Lung (tissue), 12 donors: ENCODE results near the gene TMEM178B. TPM values are rescaled to one million over a fixed set of nuclear protein-coding genes. Genes with fewer than 3 reads are reported as not detected.

ENCODE experiments used
- ATAC-seq: fragments of 200-7000 bp; cut with Tn5 transposase; one replicate; pipeline ENCODE4 v1.9.1; 2020; ENCODE audit warnings: moderate number of reproducible peaks; ENCODE audit not compliant: insufficient read depth, low FRiP score
- DNase-seq, 3 donors: peaks; one replicate each; pipeline ENCODE4 v3.0.0-alpha.2; 2013 to 2017
- H3K27ac ChIP-seq, 2 donors: one replicate each; pipeline ENCODE4 v1.5.1; 2013; ENCODE audit warnings: mild to moderate bottlenecking in 2 of 2, moderate library complexity in 2 of 2, control low read depth in 1 of 2, inconsistent platforms in 1 of 2, low read depth in 1 of 2, low read length in 1 of 2
- H3K27me3 ChIP-seq, 3 donors: one replicate each; pipeline ENCODE4 v1.5.1; 2013; ENCODE audit warnings: low read length in 2 of 3; ENCODE audit not compliant: control insufficient read depth in 3 of 3, insufficient read depth in 3 of 3
- H3K36me3 ChIP-seq, 4 donors: one replicate each; pipeline ENCODE4 v1.5.1; 2013; ENCODE audit warnings: low read length in 4 of 4, mild to moderate bottlenecking in 1 of 4, moderate library complexity in 1 of 4; ENCODE audit not compliant: control insufficient read depth in 4 of 4, insufficient read depth in 4 of 4
- H3K4me1 ChIP-seq, 5 donors: one replicate each; pipeline ENCODE4 v1.5.1; 2013; ENCODE audit warnings: low read length in 5 of 5, mild to moderate bottlenecking in 2 of 5, moderate library complexity in 1 of 5; ENCODE audit not compliant: control insufficient read depth in 5 of 5, insufficient read depth in 5 of 5
- H3K4me3 ChIP-seq: one replicate; pipeline ENCODE4 v1.5.1; 2013; ENCODE audit warnings: mild to moderate bottlenecking, control low read depth, moderate library complexity
- H3K9ac ChIP-seq, 2 donors: one replicate each; pipeline ENCODE4 v1.5.1; 2013; ENCODE audit warnings: low read length in 2 of 2, control low read depth in 1 of 2; ENCODE audit not compliant: insufficient read depth in 1 of 2
- H3K9me3 ChIP-seq, 4 donors: one replicate each; pipeline ENCODE4 v1.5.1; 2013; ENCODE audit warnings: low read length in 3 of 4, mild to moderate bottlenecking in 1 of 4, moderate library complexity in 1 of 4; ENCODE audit not compliant: control insufficient read depth in 4 of 4, insufficient read depth in 3 of 4
- CTCF ChIP-seq: IDR thresholded peaks from 2 replicates; pipeline ENCODE4 v1.5.1; 2012; ENCODE audit warnings: mild to moderate bottlenecking; ENCODE audit errors: control extremely low read depth, extremely low read depth
- WGBS, 2 donors: extraction: QIAGEN DNeasy Blood & Tissue Kit; methylation state at CpG; one replicate each; pipeline ENCODE4 v1.1.7; 2013; 5-methylcytosine and 5-hydroxymethylcytosine counted together
- polyA plus RNA-seq, 2 donors: library from polyadenylated mRNA; stranded (reverse); fragments of 200-250 nt; gene quantifications; one replicate each; pipeline ENCODE4 v1.2.1, GENCODE V29; 2013
- total RNA-seq, 2 donors: library from RNA; depleted of rRNA in 1 of 2; stranded (reverse); fragments of >200 nt in 1 of 2; gene quantifications; one replicate each; pipeline ENCODE4 v1.2.1, GENCODE V29; 2014 to 2021
- donor health status: control.
- donor health status: control.
- donor health status: Bipolar disorder and iron deficiency.
- donor health status: healthy.
- donor health status: DM: yes; HTN: yes; CAD: no.

Gene TMEM178B
- total and polyA plus RNA-seq, 4 donors: 0.04 to 2.4 (median 0.48) TPM

- Histone ChIP-seq H3K4me3 (no peak overlapping the region), H3K27me3 (peaks cover 0 to 3% (median 0%) of the 10 kb centered on the region in 3 donors), H3K9me3 (peaks cover 0 to 5% (median 2%) of the 10 kb centered on the region in 4 donors), H3K4me1 (peaks cover 0 to 37% (median 6%) of the 10 kb centered on the region in 5 donors), H3K36me3 (no peaks in the 10 kb centered on the region), H3K27ac (no peak overlapping the region), H3K9ac (no peak overlapping the region)
- 68 to 70% methylated on average over 2 of the region's 2 CpGs for WGBS, 2 donors
- no peak for TF ChIP-seq CTCF
- ATAC-seq (no peak), DNase-seq (peak; percentile 32 to 86 (median 79))
Measured at GRCh38 chr7:141122736-141123135, 48.9 kb downstream of the TMEM178B start.

GRCh38 chr7:141123522-141123921, 49.7 kb downstream of the TMEM178B start:
- H3K36me3 ChIP-seq: no peaks in the 10 kb centered on the region
- no peak for ATAC-seq
- TF ChIP-seq CTCF: no peak

GRCh38 chr7:141126107-141126506, 52.2 kb downstream of the TMEM178B start:
- no peak overlapping the region for H3K9ac ChIP-seq
- peaks cover 0 to 3% (median 0%) of the 10 kb centered on the region in 3 donors for H3K27me3 ChIP-seq
- WGBS, 2 donors: 67 to 71% methylated on average over 5 of the region's 5 CpGs
- H3K36me3 ChIP-seq: no peaks in the 10 kb centered on the region
- peaks cover 0 to 3% (median 1%) of the 10 kb centered on the region in 4 donors for H3K9me3 ChIP-seq
- no peak for TF ChIP-seq CTCF
- H3K4me3 ChIP-seq: no peak overlapping the region
- DNase-seq (no peak), ATAC-seq (no peak)
- H3K4me1 ChIP-seq: peaks cover 0 to 16% (median 0%) of the 10 kb centered on the region in 5 donors
- no peak overlapping the region for H3K27ac ChIP-seq

More at GRCh38 chr7:141123522-141123921, 49.7 kb downstream of the TMEM178B start:
- H3K27me3 ChIP-seq: peaks cover 0 to 3% (median 0%) of the 10 kb centered on the region in 3 donors
- H3K4me1 ChIP-seq: peaks cover 0 to 29% (median 6%) of the 10 kb centered on the region in 5 donors
- DNase-seq: no peak
- 95 to 100% methylated on average over 1 of the region's 1 CpG for WGBS, 2 donors
- H3K27ac ChIP-seq: no peak overlapping the region
- no peak overlapping the region for H3K9ac ChIP-seq
- H3K9me3 ChIP-seq: peaks cover 0 to 5% (median 2%) of the 10 kb centered on the region in 4 donors
- H3K4me3 ChIP-seq: no peak overlapping the region

- WGBS, 2 donors: 23 to 25% methylated on average over 2 of the region's 2 CpGs
- Histone ChIP-seq H3K9me3 (peaks cover 0 to 7% (median 0%) of the 10 kb centered on the region in 4 donors), H3K4me3 (no peak overlapping the region), H3K4me1 (peaks cover 0 to 3% (median 0%) of the 10 kb centered on the region in 5 donors), H3K9ac (no peak overlapping the region), H3K27me3 (peaks cover 0 to 3% (median 2%) of the 10 kb centered on the region in 3 donors), H3K36me3 (no peaks in the 10 kb centered on the region), H3K27ac (no peak overlapping the region)
- ATAC-seq (no peak), DNase-seq (no peak)
- TF ChIP-seq CTCF: no peak
Measured at GRCh38 chr7:141128506-141128905, 54.6 kb downstream of the TMEM178B start.
